Measurements from ENCODE around the gene GALNT9.
"Not testable (repeated sequence)": the region's sequence is repeated elsewhere in the genome, so short reads cannot be mapped to it uniquely, and the experiment has no call there.

GALNT9 gene

GRCh38 chr12:132155771-132156572 is 173.4 kb downstream of the GALNT9 start:
- DNase-seq (ENCODE audit: low read depth): no peak

- no peak for DNase-seq (ENCODE audit: low read depth)
Measured at GRCh38 chr12:132154941-132155770, 174.2 kb downstream of the GALNT9 start.

GRCh38 chr12:132154341-132154761 is 175.0 kb downstream of the GALNT9 start:
- DNase-seq (ENCODE audit: low read depth): no peak

- no peak for DNase-seq (ENCODE audit: low read depth)
Measured at GRCh38 chr12:132153501-132154340, 175.7 kb downstream of the GALNT9 start.

GRCh38 chr12:132152953-132153352 is 176.4 kb downstream of the GALNT9 start:
- no peak for DNase-seq (ENCODE audit: low read depth)

- DNase-seq (ENCODE audit: low read depth): no peak
Measured at GRCh38 chr12:132152411-132152821, 177.0 kb downstream of the GALNT9 start.

GRCh38 chr12:132151766-132152410 is 177.5 kb downstream of the GALNT9 start:
- DNase-seq (ENCODE audit: low read depth): no peak

GRCh38 chr12:132151145-132151765 is 178.1 kb downstream of the GALNT9 start:
- DNase-seq (ENCODE audit: low read depth): no peak

GRCh38 chr12:132150780-132151144 is 178.6 kb downstream of the GALNT9 start:
- DNase-seq (ENCODE audit: low read depth): no peak

GRCh38 chr12:132149526-132149925 is 179.9 kb downstream of the GALNT9 start:
- not testable (repeated sequence) for DNase-seq (ENCODE audit: low read depth)

- no peak for DNase-seq (ENCODE audit: low read depth)
Measured at GRCh38 chr12:132148368-132149045, 180.9 kb downstream of the GALNT9 start.

- no peak for DNase-seq (ENCODE audit: low read depth)
Measured at GRCh38 chr12:132147423-132148367, 181.7 kb downstream of the GALNT9 start.

GRCh38 chr12:132146772-132147422 is 182.5 kb downstream of the GALNT9 start:
- DNase-seq (ENCODE audit: low read depth): no peak
